HL-60/S4 treated with phorbol 12-myristate 13-acetate at 8.2 ng/mL for 4 days and 3 days (cell line): ENCODE results near the gene TEDC2.
"Not testable (repeated sequence)": the region's sequence is repeated elsewhere in the genome, so short reads cannot be mapped to it uniquely, and the experiment has no call there.

Experiments used
- in situ Hi-C: fragments of 300-500 bp; cut with MboI; formaldehyde crosslinking; loops from 2 replicates; pipeline ENCODE4 v1.15.0; 2022; ENCODE audit warnings: low sequenced_read_pairs

TEDC2 gene

DNA sequence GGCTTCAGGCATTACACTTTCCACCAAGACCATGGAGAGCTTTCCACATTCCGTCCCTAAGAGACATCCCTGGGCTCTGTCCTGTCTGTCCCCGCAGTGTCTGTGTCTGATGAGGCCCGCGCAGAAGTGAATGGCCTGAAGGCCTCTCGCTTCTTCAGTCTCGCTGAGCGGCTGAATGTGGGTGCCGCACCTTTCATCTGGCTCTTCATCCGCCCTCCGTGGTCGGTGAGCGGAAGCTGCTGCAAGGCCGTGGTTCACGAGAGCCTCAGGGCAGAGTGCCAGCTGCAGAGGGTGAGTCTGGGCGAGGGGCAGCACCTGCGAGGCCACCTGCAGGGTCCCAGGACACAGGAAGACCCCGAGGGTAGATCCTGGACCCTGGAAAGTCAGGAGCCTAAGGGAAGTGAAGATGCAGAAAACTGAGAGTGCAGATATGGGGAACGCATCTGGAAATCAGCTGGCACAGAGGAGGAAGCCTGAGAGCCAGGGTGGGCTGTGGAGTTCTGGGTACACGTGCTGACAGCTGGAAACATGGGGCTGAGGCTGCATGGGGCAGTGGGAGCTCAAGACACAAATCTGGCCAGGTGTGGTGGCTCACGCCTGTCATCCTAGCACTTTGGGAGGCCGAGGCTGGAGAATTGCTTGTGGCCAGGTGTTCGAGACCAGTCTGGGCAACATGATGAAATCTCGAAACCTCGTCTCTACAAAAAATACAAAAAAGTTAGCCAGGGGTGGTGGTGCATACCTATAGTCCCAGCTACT is 22.7 kb upstream of the TEDC2 start:
- in situ Hi-C loops = no loop called here

DNA sequence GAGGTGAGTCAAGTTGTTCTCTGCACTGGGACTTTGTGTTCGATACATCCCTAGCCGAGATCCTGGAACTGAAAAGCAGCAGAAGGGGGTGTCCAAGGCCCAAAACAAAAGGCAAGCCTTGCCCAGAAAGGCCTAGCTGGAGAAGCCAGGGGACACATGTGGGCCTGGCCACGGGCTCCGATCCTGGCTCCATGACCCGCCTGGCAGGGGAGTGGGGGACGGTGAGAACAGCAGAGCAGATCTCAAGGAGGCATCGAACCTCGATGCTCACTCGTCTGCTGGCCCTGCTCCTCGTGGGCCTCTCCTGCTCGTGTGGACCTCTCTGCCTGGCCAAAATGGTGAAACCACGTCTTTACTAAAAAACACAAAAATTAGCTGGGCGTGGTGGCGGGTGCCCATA is 21.8 kb upstream of the TEDC2 start:
- in situ Hi-C loops = no loop called here

DNA sequence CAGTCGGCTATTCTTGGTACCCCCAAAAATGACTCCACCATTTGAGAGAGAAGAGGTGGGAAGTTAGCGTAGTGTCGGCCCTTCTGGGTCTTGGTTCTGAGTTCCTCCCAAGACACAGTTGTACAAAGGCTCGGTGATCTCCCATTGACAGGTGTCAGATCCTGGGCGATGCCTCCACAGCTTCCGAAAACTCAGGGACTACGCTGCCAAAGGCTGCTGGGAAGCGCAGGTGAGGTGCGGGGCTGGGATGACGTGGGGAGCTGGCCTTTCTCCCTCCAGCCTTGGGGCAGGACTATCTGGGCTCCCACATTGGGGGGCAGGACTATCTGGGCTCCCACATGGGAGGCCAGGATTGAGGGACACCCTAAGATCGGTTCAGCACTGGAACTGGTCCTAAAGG is 20.3 kb upstream of the TEDC2 start:
- in situ Hi-C loops = no loop called here

DNA sequence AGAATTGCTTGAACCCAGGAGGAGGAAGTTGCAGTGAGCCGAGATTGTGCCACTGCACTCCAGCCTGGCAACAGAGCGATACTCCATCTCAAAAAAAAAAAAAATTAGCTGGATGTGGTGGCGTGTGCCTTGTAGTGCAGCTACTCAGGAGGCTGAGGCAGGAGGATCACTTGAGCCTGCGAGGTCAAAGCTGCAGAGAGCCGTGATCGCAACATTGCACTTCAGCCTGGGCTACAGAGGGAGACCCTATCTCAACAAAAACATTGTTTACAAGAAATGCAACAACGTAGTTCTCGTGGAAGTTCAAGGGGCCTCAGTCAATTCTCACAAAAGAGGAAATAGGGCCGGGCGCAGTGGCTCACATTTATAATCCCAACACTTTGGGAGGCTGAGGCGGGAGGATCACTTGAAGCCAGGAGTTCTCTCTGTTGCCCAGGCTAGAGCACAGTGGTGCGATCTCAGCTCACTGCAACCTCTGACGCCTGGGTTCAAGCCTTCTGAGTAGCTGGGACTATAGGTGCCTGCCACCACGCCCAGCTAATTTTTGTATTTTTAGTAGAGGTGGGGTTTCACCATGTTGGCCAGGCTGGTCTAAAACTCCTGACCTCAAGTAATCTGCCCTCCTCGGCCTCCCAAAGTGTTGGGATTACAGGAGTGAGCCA is 18.6 kb upstream of the TEDC2 start:
- in situ Hi-C loops = not testable (repeated sequence)

DNA sequence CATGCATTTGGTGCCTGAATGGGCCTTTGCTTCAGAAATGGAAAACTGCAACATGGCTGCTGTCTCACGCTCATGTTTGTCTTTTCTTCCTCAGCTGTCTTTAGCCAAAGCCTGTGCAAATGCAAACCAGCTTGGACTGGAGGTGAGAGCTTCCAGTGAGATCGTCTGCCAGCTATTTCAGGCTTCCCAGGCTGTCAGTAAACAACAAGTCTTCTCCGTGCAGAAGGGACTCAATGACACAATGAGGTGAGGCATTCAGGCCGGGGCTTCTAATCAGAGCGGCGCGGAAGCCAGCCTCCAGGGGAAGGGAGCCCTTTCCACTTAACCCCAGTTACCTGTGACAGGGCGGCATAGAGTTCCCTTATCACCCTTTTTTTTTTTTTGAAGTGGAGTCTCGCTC is 16.4 kb upstream of the TEDC2 start:
- in situ Hi-C loops = no loop called here

DNA sequence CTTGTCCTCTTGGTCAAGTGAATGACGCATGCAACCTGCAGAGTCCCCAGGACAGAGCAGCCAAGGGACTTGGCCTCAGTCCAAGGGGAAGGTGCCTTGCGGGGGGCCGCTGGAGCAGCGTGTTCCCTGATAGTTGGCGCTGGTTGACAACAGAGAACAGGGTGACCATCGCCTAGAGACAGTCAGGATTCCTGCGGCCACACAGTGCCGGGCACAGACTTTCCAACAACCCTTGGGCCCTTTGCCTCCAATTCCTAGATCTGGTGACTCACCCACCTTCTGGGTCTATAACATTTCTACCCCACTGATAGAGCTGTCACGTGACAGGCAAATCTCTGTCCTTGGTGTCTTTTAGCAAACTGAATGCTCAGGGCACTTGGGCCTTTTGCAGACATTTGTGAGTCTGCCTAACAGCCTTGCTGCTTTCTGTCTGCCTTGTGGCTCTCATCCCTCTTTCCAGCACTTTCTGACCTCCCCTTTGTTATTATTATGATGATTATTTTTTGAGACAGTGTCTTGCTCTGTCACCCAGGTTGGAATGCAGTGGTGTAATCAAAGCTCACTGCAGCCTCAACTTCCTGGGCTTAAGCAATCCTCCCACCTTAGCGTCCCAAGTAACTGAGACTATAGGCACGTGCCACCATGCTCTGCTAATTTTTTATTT is 11.9 kb upstream of the TEDC2 start:
- in situ Hi-C loops = no loop called here

DNA sequence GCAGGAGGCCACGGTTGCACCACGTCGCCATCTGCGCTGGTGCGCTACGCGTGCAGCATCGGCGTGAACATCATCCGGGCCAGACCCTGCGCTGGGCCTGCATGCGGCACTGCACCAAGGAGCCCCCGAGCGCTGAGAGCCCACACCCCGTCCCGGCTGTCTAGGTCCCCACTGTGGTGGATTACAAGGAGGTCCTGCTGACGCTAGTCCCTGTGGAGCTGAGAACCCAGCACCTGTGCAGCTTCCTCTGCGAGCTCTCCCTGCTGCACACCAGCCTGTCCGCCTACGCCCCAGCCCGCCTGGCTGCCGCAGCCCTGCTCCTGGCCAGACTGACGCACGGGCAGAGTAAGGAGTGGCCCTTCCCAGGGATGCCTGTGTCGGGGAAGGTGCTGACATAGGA is 10.8 kb upstream of the TEDC2 start:
- in situ Hi-C loops = no loop called here

DNA sequence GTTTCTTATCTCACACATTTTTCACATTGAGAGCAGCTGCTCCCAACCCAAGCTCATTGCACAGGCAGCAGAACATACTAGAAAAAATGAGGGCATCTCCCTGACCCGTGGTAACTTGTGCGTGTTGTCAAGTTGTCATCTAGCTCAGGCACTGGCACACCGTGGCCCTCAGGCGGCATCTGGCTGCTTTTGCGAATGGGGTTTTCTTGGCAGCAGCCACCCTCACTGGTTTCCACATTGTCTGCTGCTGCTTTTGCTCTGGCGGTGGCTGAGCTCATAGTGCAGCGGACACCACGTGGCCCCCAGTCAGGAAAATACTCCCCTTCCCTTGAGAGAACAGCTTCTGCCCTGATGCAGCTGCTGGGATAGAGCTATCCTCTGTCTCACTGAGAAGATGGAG is 9.4 kb upstream of the TEDC2 start:
- in situ Hi-C loops = no loop called here

DNA sequence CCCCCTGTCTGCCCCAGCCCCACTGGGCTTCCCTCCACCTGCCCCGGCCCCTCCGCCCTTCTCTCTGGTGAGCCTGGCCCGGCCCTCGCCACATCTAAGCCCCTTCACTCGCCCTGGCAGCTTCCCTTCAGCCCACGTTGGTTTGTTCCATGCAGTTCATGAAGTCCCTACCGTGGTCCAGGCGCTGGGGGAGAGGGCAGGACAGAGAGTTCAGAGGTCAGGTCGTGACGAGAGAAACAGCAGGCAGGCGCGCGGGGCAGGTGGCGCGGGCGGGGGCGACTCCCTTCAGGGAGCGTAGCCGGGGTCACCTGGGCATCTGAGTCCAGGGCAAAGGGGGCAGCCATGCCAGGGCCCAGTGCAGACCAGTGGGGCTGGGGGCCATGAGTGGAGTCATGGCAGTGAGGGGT is 8.9 kb upstream of the TEDC2 start:
- in situ Hi-C loops = no loop called here

DNA sequence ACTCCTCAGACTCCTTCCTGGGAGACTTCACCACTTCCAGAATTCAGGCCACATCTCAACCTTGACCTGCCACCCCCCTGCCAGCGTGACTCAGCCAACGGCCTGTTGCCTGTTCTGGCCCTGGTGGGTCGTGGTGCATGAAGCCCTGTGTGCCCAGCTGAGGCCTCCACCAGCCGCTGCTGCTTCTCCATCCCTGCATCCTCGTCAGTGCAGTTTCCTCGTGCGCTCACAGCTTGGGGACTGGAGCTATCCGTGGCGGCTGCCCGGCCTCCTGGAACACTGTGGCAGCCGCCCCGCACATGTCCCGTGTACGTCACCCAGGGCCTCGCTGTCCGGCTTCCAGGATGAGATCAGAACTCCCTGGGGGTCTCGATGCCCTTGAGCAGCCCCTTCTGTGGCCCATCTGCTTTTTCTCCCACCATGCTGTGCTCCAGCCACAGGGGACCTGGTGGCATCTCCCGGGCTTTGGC is 8.0 kb upstream of the TEDC2 start:
- in situ Hi-C loops = no loop called here

DNA sequence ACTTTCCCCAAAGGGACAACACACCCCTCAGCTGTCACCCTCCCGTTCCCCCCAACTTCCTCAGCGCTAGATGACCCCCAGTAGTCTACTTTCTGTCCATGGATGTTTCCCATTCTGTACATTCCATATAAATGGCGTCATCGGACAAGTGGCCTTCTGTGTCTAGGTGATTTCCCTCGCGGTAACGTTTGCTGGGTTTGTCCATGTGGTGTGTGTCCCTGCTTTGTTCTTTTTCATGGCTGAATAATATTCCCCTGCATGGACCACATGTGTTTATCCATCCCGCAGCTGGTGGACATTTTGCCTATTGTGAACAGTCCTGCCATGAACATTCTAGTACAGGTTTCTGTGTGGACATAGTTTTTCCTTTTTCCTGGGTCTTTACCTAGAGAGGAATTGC is 7.3 kb upstream of the TEDC2 start:
- in situ Hi-C loops = no loop called here

DNA sequence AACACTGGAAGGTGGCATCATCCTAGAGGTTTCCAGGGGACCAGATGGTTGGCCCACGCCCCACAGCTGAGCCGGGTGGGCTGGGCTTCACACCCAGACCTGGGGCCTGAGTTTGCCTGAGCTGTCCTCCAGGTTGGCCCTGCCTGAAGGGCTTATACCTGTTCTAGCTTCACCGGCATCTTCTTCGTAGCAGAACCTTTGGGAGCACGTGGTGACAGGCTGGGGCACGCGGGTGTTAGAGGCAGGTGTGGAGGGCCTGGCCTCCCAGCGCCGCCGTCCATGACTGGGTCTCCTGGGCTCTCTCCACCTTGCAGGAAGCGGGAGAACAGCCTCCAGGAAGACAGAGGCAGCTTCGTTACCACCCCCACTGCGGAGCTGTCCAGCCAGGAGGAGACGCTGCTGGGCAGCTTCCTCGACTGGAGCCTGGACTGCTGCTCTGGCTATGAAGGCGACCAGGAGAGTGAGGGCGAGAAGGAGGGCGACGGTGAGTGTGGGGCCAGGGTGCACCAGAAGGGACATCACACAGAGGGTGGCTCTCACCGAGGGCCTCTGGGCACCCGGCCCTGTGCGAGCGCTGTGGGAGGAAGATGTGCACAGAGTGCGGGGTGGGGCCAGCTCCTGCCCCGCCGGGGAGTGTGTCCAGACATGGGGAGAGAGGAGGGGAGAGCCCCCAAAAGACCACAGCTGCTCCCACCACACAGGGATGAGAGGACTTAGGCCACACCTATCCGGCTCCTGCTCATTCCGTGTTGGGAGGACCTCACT is 4.6 kb upstream of the TEDC2 start:
- in situ Hi-C loops = no loop called here

DNA sequence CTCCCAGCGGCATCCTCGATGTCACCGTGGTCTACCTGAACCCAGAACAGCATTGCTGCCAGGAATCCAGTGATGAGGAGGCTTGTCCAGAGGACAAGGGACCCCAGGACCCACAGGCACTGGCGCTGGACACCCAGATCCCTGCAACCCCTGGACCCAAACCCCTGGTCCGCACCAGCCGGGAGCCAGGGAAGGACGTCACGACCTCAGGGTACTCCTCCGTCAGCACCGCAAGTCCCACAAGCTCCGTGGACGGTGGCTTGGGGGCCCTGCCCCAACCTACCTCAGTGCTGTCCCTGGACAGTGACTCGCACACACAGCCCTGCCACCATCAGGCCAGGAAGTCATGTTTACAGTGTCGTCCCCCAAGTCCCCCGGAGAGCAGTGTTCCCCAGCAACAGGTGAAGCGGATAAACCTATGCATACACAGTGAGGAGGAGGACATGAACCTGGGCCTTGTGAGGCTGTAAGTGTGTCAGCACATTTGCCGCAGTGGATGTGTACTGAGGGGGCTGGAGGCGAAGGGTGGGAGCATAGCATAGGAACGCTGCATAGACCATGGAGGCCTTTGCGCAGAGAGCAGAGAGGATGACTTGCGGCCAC is 3.3 kb upstream of the TEDC2 start:
- in situ Hi-C loops = no loop called here

DNA sequence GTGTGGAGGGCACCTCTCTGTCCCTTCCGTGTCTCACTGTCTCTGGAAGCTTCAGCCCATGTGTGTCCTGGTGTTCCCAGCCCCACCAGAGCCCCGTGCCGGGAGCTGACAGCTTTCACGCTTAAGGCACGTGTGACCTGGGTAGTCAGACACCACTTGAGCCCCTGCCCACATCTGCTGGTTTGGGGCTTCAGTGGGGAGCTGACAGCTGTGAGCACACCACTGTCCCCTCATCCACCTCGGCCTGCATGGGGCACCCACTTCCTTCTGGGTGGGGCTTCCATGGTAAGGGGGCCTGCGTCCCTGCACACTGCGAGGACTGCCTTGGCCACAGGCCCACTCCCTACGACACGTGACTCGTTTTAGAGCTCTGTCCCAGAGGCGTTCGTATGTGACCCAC is 2.6 kb upstream of the TEDC2 start:
- in situ Hi-C loops = no loop called here

DNA sequence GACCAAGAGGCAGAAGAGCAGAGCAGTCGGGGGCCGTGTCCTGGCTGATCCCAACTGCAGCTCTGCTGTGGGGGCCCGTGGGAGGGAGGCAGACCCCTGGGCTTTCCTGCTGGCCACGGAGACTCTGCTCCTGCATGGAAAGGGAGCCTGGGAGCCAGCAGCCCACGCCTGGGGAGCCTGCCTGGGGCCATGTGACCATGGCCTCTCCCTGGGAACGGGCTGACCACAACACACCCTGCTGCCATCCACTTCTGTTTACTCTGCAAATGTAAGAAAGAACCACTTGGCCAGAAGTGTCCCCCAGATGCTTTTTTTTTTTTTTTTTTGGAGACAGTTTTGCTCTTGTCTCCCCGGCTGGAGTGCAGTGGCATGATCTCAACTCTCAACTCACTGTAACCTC is 2.0 kb upstream of the TEDC2 start:
- in situ Hi-C loops = no loop called here

DNA sequence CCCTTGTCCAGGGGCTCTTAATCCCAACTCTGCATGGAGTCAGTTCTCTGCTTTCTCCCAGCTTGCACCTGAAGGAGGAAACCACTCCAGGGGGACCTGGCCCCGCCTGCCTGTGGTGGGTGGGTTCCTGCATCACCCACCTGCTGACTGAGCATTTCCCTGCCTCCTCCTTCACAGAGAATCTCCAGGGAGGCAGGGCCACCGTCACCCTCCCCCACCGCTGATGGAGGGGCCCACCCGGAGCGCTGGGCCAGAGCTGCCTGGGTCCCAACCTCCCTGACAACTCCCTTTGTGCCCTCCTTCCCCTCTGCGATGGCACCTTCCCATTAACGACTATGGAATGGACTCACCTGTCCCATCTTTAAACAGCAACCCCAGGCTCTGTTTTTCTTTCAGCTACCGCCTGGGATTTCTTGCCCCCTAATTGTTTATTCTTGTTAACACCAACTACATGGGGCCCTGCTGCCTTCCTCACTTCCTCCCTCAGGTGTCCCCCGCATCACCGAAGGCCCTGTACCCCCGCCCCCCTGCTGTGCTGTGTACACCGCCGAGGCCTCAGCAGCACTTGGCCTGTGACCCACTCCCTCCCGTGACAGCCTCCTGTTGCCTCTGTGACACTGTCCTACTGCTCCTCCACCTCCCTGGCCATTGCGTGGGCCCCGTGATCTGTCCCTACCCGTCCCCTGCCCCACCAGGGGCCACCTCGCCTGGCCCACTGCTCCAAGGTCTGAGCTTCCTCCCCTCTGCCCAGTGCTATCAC is 842 bp upstream of the TEDC2 start:
- in situ Hi-C loops = no loop called here

DNA sequence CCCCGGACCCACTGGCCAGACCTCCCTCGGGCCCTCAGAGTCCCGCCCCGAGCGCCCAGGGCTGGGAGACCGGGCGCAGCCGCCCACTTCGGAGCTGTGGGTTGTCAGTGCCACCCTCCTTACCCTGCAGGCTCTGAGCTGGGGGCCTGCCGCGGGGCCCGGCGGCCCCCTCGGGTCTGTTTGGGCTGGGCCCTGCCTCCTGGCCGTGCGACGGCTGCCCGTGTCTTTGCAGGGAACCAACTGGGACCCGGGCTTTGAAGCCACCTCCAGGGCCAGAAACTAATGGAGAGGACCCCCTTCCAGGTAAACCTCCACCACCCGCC is 443 bp downstream of the TEDC2 start:
- in situ Hi-C loops = no loop called here

DNA sequence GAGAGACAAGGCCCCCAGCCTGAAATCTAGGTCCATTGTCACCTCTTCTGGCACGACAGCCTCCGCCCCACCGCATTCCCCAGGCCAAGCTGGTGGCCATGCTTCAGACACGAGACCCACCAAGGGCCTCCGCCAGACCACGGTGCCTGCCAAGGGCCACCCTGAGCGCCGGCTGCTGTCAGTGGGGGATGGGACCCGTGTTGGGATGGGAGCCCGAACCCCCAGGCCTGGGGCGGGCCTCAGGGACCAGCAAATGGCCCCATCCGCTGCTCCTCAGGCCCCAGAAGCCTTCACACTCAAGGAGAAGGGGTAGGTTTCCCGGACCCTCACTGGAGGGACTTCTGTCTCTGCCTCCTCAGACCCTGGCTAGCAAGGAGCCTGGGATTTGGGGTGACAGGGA is 1.0 kb downstream of the TEDC2 start:
- in situ Hi-C loops = no loop called here

DNA sequence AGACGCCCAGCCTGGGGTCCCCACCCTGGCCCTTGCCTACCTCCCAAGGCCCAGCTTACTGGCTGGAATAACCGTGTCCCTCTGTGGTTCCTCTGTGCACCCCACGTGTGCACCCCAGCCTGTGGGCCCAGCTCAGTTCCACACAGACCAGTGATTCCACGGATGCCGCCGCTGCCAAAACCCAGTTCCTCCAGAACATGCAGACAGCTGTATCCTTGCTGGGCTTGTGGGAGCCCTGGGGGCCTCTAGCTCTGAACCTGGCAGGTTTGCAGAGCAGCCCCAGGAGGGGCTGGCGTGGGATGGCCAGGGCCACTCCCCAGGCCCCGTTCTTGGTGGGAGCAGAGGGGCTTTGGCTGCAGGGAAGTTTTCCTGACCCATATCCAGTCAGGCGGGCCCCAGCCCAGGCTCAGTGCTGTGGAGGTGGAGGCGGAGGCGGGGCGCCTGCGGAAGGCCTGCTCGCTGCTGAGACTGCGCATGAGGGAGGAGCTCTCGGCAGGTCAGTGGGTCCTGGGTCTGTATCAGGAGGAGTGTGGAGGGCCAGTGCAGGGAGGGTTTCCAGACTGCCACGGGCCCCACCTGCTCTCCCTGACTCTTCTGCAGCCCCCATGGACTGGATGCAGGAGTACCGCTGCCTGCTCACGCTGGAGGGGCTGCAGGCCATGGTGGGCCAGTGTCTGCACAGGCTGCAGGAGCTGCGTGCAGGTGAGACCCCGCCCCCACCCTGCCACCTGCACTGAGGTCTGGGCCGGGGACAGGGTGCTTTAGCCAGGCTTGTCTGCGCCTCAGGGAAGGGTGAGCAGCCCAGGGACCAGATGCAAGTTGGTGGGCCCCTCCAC is 2.3 kb downstream of the TEDC2 start:
- in situ Hi-C loops = no loop called here

DNA sequence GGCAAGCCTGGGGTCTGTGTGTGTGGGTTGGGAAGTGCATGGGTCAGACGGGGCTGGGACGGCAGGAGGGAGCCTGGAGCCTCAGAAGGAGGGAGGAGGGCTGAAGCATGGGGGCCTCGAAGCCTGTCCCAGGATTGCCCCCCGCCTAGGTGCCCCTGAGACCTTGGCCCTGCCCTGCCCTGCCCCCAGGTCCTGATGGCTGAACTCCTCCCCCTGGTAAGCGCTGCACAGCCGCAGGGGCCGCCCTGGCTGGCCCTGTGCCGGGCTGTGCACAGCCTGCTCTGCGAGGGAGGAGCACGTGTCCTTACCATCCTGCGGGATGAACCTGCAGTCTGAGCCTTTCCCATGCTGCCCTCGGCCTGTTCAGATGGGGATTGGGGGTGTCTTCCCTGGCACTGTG is 4.4 kb downstream of the TEDC2 start:
- in situ Hi-C loops = no loop called here
